ENCODE measurements around the gene ITGA4.
"Not testable (repeated sequence)": the region's sequence is repeated elsewhere in the genome, so short reads cannot be mapped to it uniquely, and the experiment has no call there.

The ITGA4 gene

GRCh38 chr2:181457121-181457740, at the start of gene ITGA4:
TSS of gene ITGA4 (plus strand) at chr2:181457386. CDS start at chr2:181457655, 269 bp downstream.
- FAIRE-seq (no peak), DNase-seq (ENCODE audit: low spot score) (peak; percentile 55)

DNA sequence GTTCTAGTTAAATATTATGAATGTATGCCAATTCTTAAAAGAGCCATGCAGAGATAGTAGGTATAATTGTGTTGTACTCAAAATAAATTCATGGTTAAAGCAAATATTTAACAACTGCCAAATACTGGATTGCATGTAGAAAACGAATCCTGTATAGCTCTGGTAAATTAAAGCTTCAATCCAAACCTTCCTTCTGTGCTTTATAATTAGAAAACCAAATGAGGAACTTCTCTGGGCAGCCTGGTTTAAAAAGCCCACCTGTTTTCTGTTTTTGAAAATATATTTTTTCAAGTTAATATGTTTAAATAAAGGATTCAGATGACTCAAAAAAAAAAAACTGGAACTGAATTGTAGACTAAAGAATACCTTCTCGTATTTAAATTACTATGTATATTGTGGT, 48.3 kb upstream of the ITGA4 start:
- DNase-seq (ENCODE audit: low spot score), result no peak
- FAIRE-seq, result no peak

DNA sequence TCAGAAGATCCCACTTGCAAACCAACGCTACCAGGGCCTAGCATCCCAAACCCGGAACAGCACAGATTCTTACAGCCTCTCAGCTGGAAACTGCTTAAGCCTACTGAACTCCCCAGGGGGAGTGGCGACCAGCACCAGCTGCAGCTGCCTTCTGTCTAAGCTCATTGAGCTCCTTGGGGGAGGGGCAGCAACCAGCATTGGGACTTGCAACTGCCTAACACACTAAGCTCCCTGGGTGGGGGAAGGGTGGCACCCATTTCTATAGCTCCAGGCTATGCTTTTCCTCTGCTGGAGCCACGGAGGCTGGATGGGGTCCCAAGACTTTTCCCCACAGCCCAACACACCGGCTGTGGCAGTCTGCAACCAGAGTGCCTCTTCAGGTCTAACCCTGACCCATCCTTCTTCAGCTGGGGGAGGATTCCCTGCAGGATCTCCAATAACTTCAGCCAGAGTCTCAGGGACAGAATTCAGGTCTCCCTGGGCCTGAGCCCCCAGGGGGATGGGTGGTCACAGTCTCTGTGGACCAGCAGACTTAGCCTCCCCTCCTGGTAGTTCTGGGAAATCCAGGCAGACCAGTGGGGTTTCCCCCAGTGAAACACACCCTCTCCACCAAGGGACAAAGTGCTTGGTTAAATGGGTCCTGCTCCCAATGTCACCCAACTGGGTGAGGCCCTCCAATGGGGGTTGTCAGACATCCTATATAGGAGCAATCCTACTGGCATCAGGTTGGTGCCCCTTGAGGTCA, 45.9 kb upstream of the ITGA4 start:
- no peak for FAIRE-seq
- DNase-seq (ENCODE audit: low spot score), result no peak

GRCh38 chr2:181419129-181419855, 37.9 kb upstream of the ITGA4 start:
- DNase-seq (ENCODE audit: low spot score), result no peak
- no peak for FAIRE-seq

DNA sequence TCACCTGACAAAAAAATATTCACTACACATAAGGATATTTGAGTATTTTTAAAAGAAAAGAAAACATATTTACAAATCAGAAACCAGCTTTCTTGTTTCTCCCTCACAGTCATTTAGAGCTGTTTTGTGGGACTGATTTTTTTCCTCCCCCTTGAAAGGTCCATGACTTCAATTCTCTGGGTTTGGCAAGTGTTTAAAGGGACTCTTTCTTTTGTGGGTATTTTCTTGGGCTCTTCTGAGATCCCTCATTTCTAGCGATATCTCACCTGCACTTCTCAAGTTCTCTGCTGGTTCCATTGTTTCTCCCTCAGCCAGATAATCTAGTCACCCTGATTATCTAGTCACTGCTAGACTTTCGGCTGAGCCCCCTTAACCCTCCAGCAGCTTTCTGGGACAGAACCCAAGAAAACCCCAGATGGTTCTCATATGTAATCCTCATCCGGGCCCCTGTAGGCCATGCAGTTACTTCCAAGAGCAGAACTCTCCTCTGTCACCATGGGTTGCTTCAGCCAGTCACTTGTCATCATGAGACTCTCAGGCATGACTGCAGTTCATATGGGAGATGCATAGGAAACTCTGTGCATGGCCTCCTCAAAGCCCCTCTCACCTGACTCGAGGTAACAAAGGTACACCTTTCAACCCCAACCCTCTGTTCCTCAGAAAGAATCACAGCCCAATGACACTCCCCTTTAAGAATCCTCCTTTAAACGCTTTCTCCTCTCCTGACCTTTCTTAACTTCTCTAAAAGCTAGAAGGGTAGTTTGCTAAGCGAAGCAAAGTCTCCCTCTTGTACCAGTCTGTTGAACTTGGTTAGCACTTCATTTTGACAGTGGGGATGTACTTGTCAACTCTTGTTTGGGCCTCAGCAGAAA, 36.7 kb upstream of the ITGA4 start:
- no peak for DNase-seq (ENCODE audit: low spot score)
- FAIRE-seq, result no peak

- DNase-seq (ENCODE audit: low spot score), result no peak
- no peak for FAIRE-seq
Observed at GRCh38 chr2:181421131-181421458, 36.1 kb upstream of the ITGA4 start.

GRCh38 chr2:181421464-181421863, 35.7 kb upstream of the ITGA4 start:
- FAIRE-seq, result no peak
- DNase-seq (ENCODE audit: low spot score), result no peak

DNA sequence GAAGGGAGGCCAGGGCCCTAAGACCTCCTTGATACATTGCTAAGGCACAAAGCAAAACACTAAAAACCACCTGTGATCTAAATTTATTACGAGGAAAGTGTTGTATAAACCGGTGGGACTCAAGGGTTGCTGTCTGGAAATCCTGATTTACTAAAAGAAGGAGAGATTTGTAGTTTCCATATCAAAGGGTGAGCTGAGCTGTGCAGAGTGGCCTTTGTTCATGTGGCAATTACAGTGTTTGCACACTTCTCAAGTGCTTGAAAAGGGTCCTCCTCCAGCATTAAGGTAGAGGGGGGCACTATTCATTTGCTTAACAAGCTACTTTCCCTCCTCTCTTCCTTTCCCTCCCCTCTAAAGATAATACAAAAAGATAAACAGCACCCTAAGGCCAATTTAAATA, 30.5 kb upstream of the ITGA4 start:
- no peak for DNase-seq (ENCODE audit: low spot score)
- no peak for FAIRE-seq

DNA sequence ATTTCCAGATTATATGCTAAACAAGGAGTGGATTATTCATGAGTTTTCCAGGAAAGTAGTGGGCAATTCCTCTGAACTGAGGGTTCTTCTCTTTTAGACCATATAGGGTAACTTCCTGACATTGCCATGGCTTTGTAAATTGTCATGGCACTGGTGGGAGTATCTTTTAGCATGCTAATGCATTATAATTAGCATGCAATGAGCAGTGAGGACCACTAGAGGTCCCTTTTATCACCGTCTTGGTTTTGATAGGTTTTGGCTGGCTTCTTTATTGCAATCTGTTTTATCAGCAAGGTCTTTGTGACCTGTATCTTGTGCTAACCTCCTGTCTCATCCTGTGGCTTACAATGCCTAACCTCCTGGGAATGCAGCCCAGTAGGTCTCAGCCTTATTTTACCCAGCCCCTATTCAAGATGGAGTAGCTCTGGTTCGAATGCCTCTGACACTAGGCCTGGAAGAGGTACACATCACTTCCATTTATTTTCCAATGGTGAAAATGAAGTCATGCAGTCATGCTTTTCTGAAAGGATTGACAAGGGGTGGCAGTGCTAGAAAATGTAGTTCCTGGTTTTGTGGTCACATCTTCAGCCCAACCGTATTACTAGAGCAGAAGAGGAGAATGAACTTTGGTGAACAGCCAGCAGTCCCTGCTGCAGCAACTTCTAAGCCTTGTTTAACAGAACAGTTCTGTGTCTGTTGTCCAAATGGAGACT, 26.6 kb upstream of the ITGA4 start:
- no peak for DNase-seq (ENCODE audit: low spot score)
- no peak for FAIRE-seq

- FAIRE-seq (no peak), DNase-seq (ENCODE audit: low spot score) (no peak)
Observed at GRCh38 chr2:181431674-181432073, 25.5 kb upstream of the ITGA4 start.

DNA sequence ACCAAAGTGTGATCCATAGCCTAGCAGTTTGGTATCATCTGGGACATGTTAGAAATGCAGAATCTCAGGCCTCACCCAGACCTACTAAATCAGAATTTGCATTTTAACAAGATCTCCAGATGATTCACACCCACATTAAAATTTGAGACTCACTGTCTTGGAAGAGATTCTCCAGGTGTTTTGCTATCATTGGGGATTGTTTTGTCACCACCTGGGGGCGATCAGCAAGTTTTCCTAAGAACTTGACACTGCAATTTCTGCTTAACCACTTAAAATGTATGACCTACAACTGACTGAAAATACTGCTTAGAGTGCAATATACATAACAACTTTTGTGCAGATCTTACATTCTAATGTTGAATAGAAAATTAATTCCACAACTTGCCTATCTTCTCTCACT, 18.9 kb upstream of the ITGA4 start:
- FAIRE-seq (no peak), DNase-seq (ENCODE audit: low spot score) (peak; percentile 7)

DNA sequence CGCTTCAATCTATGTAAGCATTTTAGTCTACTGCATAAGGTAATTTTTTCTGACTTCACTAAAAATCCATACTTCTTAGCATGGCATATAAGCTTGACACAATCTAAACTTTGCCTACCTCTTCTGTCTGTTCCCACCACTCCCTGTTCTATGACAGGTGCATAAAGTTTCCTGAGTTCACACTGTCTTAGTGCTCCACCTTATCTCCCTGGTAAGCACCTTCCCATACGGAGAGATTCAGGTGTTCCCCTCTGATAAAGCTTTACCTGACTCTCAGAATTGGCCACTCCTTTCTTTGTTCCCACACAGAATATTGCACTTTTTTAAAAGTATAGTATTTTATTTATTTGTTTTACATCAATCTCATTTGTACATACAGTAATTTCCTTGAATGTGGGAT, 16.8 kb upstream of the ITGA4 start:
- DNase-seq (ENCODE audit: low spot score), result no peak
- FAIRE-seq, result no peak

GRCh38 chr2:181440919-181441318, 16.3 kb upstream of the ITGA4 start:
- FAIRE-seq (no peak), DNase-seq (ENCODE audit: low spot score) (no peak)

GRCh38 chr2:181441670-181442069, 15.5 kb upstream of the ITGA4 start:
- DNase-seq (ENCODE audit: low spot score) (no peak), FAIRE-seq (no peak)

- no peak for FAIRE-seq
- DNase-seq (ENCODE audit: low spot score), result no peak
Observed at GRCh38 chr2:181444654-181445053, 12.5 kb upstream of the ITGA4 start.

GRCh38 chr2:181446985-181447384, 10.2 kb upstream of the ITGA4 start:
- FAIRE-seq (no peak), DNase-seq (ENCODE audit: low spot score) (no peak)

- DNase-seq (ENCODE audit: low spot score); FAIRE-seq: not testable (repeated sequence)
Observed at GRCh38 chr2:181449278-181449677, 7.9 kb upstream of the ITGA4 start.

DNA sequence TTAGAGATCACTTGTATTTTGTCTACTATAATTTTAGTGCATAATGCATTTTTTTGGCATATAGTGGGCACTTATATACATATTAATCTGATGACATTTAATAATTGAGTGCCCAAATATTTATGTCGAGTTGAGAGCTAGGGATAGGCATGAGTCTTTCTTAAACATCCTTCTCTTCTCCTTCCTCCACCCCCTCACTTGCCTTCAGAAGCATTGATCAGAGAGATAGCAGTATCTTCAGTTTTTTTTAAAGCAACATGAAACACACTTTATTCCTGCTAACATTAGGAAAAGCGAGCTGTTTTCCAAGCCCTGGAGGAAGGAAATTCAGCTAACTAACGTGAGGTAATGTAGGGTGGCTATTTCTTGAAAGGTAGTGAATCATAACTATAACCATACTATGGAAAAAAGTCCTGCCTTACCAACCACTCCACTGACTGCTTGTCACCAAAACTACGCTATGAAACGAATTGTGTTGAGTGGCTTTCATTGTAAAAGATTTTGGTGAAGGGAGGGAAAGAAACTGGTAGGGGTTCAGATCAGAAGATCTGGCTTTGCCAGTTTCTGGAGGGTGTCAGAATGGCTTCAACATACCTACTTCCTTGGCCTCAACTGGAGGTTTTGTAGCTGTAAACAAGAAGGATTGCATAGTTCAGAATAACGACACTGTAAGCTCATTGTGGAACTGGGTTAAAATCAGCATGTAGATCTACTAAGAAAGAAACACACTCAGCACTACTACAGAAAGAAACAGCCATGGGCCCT, 2.3 kb upstream of the ITGA4 start:
- DNase-seq (ENCODE audit: low spot score) (no peak), FAIRE-seq (no peak)

- DNase-seq (ENCODE audit: low spot score) (peak; percentile 10), FAIRE-seq (no peak)
Observed at GRCh38 chr2:181456660-181457120, 496 bp upstream of the ITGA4 start.

Measured in urothelium cell line (cell line).